ENCODE results near the gene FRMD8. TPM values are rescaled to one million over a fixed set of nuclear protein-coding genes. Genes with fewer than 3 reads are reported as not detected.
A peak's percentile ranks its signal among the peaks of the same experiment; 100 is the strongest.

The FRMD8 gene
- total and polyA plus RNA-seq, 9 of the 15 experiments (the other 6 are each of a cell fraction or from before 2014, with no cell fraction given) = 4.5 to 54.5 (median 15.8) TPM

- TF ChIP-seq ELK1 (CRISPR knock-in tag; IDR thresholded peaks at IDR 0.05) (no peak), ERF (CRISPR knock-in tag; IDR thresholded peaks at IDR 0.05) (0 out of 2 replicates have a peak, but pooled peaks have one; percentile 41), ZNF124 (CRISPR knock-in tag; IDR thresholded peaks at IDR 0.05) (no peak), CHD7 (IDR thresholded peaks at IDR 0.05; ENCODE audit: low read depth, low read length) (no peak), MTF1 (CRISPR knock-in tag; IDR thresholded peaks at IDR 0.05; ENCODE audit: borderline replicate concordance) (no peak)
Measured at GRCh38 chr11:65354265-65355012, 32.0 kb upstream of the FRMD8 start, which contains the start of gene TIGD3 (continued).

Data from K562 (cell line).